Stomach (tissue), 9 donors: Measurements from ENCODE around the gene TOMM40. TPM values are rescaled to one million over a fixed set of nuclear protein-coding genes. Genes with fewer than 3 reads are reported as not detected.
"Not testable (repeated sequence)": the region's sequence is repeated elsewhere in the genome, so short reads cannot be mapped to it uniquely, and the experiment has no call there.

Experiments used
- DNase-seq, 2 donors: peaks; one replicate each; pipeline versions ENCODE4 v3.0.0 to v3.0.0-alpha.2; 2013 to 2019
- H3K27ac ChIP-seq, 5 donors: fragments of 200-600 bp in 4 of 5; sonication (generic) in 4 of 5; one replicate each; pipeline ENCODE4 v1.5.1; 2013 to 2019; ENCODE audit warnings: mild to moderate bottlenecking in 1 of 5, moderate library complexity in 1 of 5
- H3K27me3 ChIP-seq, 3 donors: fragments of 200-600 bp; sonication (generic); one replicate each; pipeline ENCODE4 v1.5.1; 2017 to 2019; ENCODE audit warnings: mixed run types in 1 of 3
- H3K36me3 ChIP-seq, 4 donors: fragments of 200-600 bp; sonication (generic); 1 replicate in 3 of 4; 2 replicates in 1 of 4; pipeline ENCODE4 v1.5.1; 2016 to 2019
- H3K4me1 ChIP-seq, 4 donors: fragments of 200-600 bp; sonication (generic); one replicate each; pipeline ENCODE4 v1.5.1; 2016 to 2019
- H3K4me3 ChIP-seq, 4 donors: fragments of 200-600 bp; sonication (generic) in 3 of 4; one replicate each; pipeline ENCODE4 v1.5.1; 2016 to 2019; ENCODE audit warnings: mild to moderate bottlenecking in 1 of 4
- H3K9me3 ChIP-seq, 4 donors: fragments of 200-600 bp; sonication (generic); one replicate each; pipeline ENCODE4 v1.5.1; 2016 to 2019
- CTCF ChIP-seq, 7 experiments: fragments of 450-650 bp in 4 of 7; fragments of 200-600 bp in 3 of 7; sonication (generic) in 3 of 7; IDR thresholded peaks; one replicate each; pipeline ENCODE4 v1.5.1; 2016 to 2019; ENCODE audit warnings: antibody characterized with exemption in 7 of 7, control low read depth in 2 of 7, mild to moderate bottlenecking in 1 of 7
- EP300 ChIP-seq: sonication (generic); formaldehyde crosslinking; IDR thresholded peaks from one replicate; pipeline ENCODE4 v1.6.1; 2017; ENCODE audit warnings: antibody characterized with exemption
- POLR2A ChIP-seq, 4 donors: fragments of 450-650 bp; IDR thresholded peaks; one replicate each; pipeline ENCODE4 v1.6.1; 2016; ENCODE audit warnings: antibody characterized with exemption in 4 of 4, control low read depth in 2 of 4, mild to moderate bottlenecking in 1 of 4, moderate library complexity in 1 of 4
- POLR2AphosphoS5 ChIP-seq, 3 donors: sonication (generic); formaldehyde crosslinking; IDR thresholded peaks; one replicate each; pipeline ENCODE4 v1.6.1; 2016; ENCODE audit warnings: antibody characterized with exemption in 3 of 3
- WGBS, 5 donors: extraction: QIAGEN DNeasy Blood & Tissue Kit in 3 of 5; methylation state at CpG; one replicate each; pipeline versions ENCODE4 v1.1.5 to v1.1.7; 2013 to 2018; 5-methylcytosine and 5-hydroxymethylcytosine counted together
- intact Hi-C: fragments of 100-400 bp; cut with DNase I; formaldehyde crosslinking; loops from one replicate; pipeline ENCODE4 v1.15.1; 2023; ENCODE audit warnings: low total_unique reads
- polyA plus RNA-seq, 3 donors: library from polyadenylated mRNA; stranded (reverse); fragments of 200-250 nt; gene quantifications; one replicate each; pipeline ENCODE4 v1.2.3, GENCODE V29; 2013
- total RNA-seq, 5 donors: library from RNA; depleted of rRNA; stranded (reverse); fragments of >200 nt; gene quantifications; one replicate each; pipeline versions ENCODE4 v1.1.0 to v1.2.3, GENCODE V29; 2014 to 2016
- donor health status: healthy with polysubstance abuse.
- donor health status: Bipolar disorder and iron deficiency.
- donor health status: healthy.

Gene TOMM40
- total and polyA plus RNA-seq, 8 donors: 7.1 to 100 (median 25.5) TPM

GRCh38 chr19:44850641-44851109, 40.4 kb upstream of the TOMM40 start:
- no peak for TF ChIP-seq EP300
- no peak for TF ChIP-seq POLR2A (IDR thresholded peaks at IDR 0.05)
- no peak for TF ChIP-seq CTCF (IDR thresholded peaks at IDR 0.05)
- TF ChIP-seq POLR2AphosphoS5 (IDR thresholded peaks at IDR 0.05): no peak
- 27 to 61% (median 48%) methylated on average over 7 to 8 of the region's 8 CpGs for WGBS, 5 donors
- no peaks in the 10 kb centered on the region for H3K9me3 ChIP-seq
- peaks cover 0 to 31% (median 12%) of the 10 kb centered on the region in 4 donors for H3K36me3 ChIP-seq
- DNase-seq: peak; percentile 62 to 68
- H3K27me3 ChIP-seq: no peaks in the 10 kb centered on the region
- H3K4me1 ChIP-seq: peaks cover 34 to 66% (median 51%) of the 10 kb centered on the region in 4 donors
- no peak overlapping the region for H3K4me3 ChIP-seq
- peak overlapping the region in 4 of 5 donors; percentile 37 to 99 (median 99) for H3K27ac ChIP-seq
- intact Hi-C loops: no loop called here

GRCh38 chr19:44851427-44851826, 39.6 kb upstream of the TOMM40 start:
- TF ChIP-seq POLR2AphosphoS5 (IDR thresholded peaks at IDR 0.05): no peak
- TF ChIP-seq EP300: no peak
- no peak for TF ChIP-seq POLR2A (IDR thresholded peaks at IDR 0.05)
- TF ChIP-seq CTCF (IDR thresholded peaks at IDR 0.05): no peak
- no peaks in the 10 kb centered on the region for H3K9me3 ChIP-seq
- peaks cover 0 to 31% (median 14%) of the 10 kb centered on the region in 4 donors for H3K36me3 ChIP-seq
- H3K4me1 ChIP-seq: peaks cover 41 to 72% (median 57%) of the 10 kb centered on the region in 4 donors
- DNase-seq: peak in 1 of 2 donors; percentile 33
- H3K27ac ChIP-seq: peak overlapping the region in 4 of 5 donors; percentile 37 to 99 (median 99)
- 57 to 86% (median 69%) methylated on average over 2 of the region's 2 CpGs for WGBS, 5 donors
- H3K4me3 ChIP-seq: no peak overlapping the region
- intact Hi-C loops: no loop called here
- no peaks in the 10 kb centered on the region for H3K27me3 ChIP-seq

- 80 to 100% (median 89%) methylated on average over 1 of the region's 1 CpG for WGBS, 5 donors
- Histone ChIP-seq H3K27ac (peak overlapping the region; percentile 51 to 78 (median 69)), H3K4me1 (peaks cover 34 to 70% (median 56%) of the 10 kb centered on the region in 4 donors), H3K36me3 (peaks cover 8 to 40% (median 14%) of the 10 kb centered on the region in 4 donors), H3K27me3 (no peaks in the 10 kb centered on the region), H3K9me3 (no peaks in the 10 kb centered on the region), H3K4me3 (no peak overlapping the region)
- no peak for TF ChIP-seq EP300
- TF ChIP-seq POLR2A (IDR thresholded peaks at IDR 0.05): no peak
- intact Hi-C loops: no loop called here
- no peak for DNase-seq
These were observed 35.4 kb upstream of the TOMM40 start for GRCh38 chr19:44855606-44856005.

- Histone ChIP-seq H3K27me3 (no peaks in the 10 kb centered on the region), H3K27ac (peak overlapping the region; percentile 51 to 78 (median 69)), H3K4me1 (peaks cover 28 to 67% (median 49%) of the 10 kb centered on the region in 4 donors), H3K9me3 (no peaks in the 10 kb centered on the region), H3K36me3 (peaks cover 8 to 45% (median 18%) of the 10 kb centered on the region in 4 donors), H3K4me3 (no peak overlapping the region)
- TF ChIP-seq POLR2AphosphoS5 (IDR thresholded peaks at IDR 0.05) (no peak), POLR2A (IDR thresholded peaks at IDR 0.05) (no peak), EP300 (no peak), CTCF (IDR thresholded peaks at IDR 0.05) (no peak)
- DNase-seq: peak; percentile 56 to 71
- intact Hi-C loops: no loop called here
- 25 to 49% (median 39%) methylated on average over 10 of the region's 10 CpGs for WGBS, 5 donors
These were observed 34.5 kb upstream of the TOMM40 start for GRCh38 chr19:44856421-44857083.

- H3K36me3 ChIP-seq: peaks cover 8 to 38% (median 17%) of the 10 kb centered on the region in 4 donors
- no peaks in the 10 kb centered on the region for H3K9me3 ChIP-seq
- peak; percentile 47 to 61 for DNase-seq
- H3K27ac ChIP-seq: peak overlapping the region; percentile 48 to 78 (median 62)
- no peak for TF ChIP-seq CTCF (IDR thresholded peaks at IDR 0.05)
- TF ChIP-seq POLR2AphosphoS5 (IDR thresholded peaks at IDR 0.05): peak in 1 of 3 donors; percentile 29
- no peaks in the 10 kb centered on the region for H3K27me3 ChIP-seq
- H3K4me1 ChIP-seq: peaks cover 27 to 54% (median 42%) of the 10 kb centered on the region in 4 donors
- intact Hi-C loops: no loop called here
- WGBS, 5 donors: 28 to 58% (median 45%) methylated on average over 4 of the region's 4 CpGs
- H3K4me3 ChIP-seq: no peak overlapping the region
These were observed 33.2 kb upstream of the TOMM40 start for GRCh38 chr19:44857837-44858236.

- Histone ChIP-seq H3K4me1 (peaks cover 18 to 44% (median 36%) of the 10 kb centered on the region in 4 donors), H3K36me3 (peaks cover 9 to 42% (median 30%) of the 10 kb centered on the region in 4 donors)
- H3K9me3 ChIP-seq, DNase-seq, H3K27ac ChIP-seq, H3K4me3 ChIP-seq, H3K27me3 ChIP-seq, intact Hi-C loops: not testable (repeated sequence)
- 77 to 84% (median 83%) methylated on average over 3 of the region's 3 CpGs for WGBS, 5 donors
These were observed 29.5 kb upstream of the TOMM40 start for GRCh38 chr19:44861576-44861975.
